Measurements from ENCODE around the gene DBN1.

DBN1 gene

DNA sequence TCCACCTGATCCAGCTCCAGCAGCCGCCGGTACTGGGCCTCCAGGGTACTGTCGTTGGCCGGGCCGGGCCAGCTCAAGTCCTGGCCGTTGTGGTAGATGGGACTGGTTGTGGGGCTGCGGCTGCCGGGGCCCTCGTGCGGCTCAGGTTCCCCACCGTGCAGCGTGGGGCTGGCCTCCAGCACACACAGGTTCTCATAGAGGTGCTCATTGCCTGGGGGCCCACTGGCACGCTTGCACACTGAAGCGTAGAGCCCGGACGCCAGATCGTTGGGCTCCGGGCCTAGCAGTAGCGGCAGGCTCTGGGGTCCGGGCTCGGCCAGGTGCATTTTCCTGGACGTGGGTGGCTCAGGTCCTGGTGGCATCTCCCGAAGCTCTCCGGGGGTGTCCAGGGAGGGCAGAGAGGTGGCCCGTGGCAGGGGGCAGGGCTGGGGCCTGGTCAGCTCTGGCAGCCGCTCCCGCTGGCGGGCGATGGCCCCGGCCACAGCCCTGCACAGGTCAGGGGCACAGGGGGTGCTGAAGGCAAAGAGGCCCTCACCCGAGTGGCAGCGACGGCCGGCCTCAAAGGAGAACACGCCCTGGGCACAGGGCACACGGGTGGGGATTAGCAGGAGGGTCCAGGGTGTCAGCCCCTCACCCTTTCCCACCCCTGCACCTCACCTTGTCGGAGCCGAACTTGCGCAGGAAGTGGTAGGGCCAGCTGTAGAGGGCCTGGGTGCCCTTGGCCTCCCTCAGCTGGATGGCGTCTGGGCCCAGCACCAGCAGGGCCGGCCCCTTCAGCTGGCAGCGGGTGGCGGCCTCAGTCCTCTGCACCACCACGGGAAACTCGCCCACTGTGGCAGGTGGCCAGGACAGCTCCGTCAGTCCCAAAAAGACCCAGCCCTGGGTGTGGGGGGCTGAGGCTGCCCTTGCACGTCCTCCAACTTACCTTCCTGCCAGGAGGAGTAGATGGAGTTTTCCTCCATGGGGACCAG, 30.9 kb upstream of the DBN1 start:
- DNase-seq (ENCODE audit: low spot score): no peak

DNA sequence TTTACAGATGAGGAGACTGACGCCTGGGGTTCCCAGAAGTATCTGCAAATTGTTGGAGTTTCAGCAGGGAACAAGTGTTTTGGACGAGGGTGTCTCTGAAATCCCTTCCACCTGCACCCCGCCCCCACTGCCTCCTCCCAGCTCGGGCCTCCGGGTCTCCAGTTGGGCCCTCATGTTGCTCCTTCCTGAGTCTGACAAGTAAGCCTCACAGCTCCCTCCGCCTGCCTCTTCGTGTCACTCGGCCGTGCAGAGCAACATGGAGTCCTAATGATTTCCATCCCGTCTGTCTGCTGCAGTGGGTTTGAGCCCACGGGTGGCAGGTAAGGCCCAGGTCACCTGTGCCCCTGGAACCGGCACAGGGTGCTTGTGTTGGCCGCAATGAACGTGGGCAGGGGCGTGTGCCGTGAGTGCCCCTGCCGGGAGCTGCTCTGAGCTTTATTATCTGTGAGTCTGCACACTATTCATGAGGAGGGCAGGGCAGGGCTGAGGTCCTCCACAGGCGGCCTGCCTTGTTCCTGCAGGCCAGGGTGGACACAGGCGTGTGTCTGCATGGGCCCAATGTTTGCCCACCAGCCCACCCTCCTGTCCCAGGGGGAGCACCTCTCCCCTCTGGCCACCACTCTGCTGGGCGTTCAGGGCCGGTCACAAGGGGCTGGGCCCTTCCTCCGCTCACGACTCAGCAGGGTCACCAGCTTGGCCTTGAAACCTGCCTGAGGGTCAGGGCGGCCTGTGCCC, 30.1 kb upstream of the DBN1 start:
- DNase-seq (ENCODE audit: low spot score): no peak

GRCh38 chr5:177502886-177503285, 29.5 kb upstream of the DBN1 start:
- no peak for DNase-seq (ENCODE audit: low spot score)

- DNase-seq (ENCODE audit: low spot score): no peak
Observed at GRCh38 chr5:177501874-177502678, 28.6 kb upstream of the DBN1 start.

DNA sequence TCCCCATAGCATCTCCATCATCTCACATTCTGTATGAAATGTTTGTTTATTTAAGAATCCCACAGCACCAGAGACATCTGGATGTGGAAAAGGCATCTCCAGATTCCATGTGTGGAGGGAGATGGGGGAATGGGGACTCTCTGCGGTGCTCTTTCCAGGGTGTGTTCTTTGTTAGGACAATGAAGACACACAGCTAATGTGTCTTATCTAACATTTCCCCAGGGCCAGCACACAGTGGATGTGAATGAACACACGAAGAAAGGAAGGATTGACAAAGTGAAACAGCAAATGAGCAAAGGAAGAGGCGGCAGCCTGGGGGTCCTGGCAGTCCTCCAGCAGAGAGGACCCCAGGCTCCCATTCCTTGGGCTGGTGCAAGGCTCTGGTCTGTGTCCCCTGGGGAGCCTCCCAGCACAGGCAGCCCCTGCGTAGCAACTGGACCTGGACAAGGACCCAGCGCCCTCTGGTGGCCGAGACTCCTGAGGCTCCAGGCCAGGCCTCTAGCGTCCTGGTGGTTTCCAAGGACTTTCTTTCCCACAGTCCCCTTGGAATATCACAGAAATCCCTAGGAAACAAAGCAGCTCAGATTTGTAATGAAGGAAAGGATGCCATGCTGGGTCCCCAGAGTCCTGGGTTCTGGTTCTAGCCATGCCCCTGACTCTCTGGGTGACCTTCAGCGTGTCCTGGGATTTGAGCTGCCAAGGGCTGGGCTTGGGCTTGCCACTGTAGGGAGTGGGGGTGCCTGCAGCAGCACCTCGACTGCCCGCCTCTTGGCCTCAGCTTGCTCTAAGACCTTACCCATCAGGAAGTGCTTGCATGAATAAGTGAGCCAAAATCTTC, 27.5 kb upstream of the DBN1 start:
- DNase-seq (ENCODE audit: low spot score): peak; percentile 79

- DNase-seq (ENCODE audit: low spot score): no peak
Observed at GRCh38 chr5:177499842-177500241, 26.4 kb upstream of the DBN1 start.

DNA sequence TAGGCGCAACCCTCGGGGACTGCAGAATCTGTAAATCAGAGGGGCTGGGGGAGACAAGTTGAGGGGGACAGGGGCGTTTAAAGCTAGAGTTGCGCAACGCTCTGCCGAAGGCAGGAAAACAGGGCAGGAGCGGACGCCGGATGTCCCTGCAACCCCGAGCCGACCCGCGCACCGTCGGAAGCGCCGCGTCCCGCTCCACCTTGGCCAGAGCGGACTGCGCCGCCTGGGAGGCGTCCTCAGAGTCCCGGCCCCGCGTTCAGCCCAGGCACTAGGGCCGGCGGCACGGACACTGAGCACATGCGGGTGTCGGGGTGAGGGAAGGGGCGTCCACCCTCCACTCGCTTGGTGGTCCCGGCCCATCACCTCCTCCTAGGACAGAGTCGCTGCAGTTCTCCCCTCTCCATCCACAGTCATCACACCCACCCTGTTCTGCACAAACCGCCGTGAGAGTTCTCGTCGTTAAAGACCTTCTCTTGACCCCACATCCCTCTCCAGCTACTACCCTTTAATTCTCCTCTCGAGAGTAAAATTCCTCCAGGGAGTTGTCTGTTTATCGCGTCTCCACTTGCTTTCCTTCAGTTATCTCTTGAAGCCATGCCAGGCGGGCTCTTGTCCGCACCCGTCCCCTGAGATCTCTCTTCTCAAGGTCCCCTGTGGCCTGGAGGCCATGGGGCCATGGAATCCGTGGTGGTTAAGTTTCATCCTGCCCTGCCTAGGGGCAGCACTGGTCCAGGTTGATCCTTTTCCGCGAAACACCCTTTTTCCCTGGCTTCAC, 24.8 kb upstream of the DBN1 start:
- no peak for DNase-seq (ENCODE audit: low spot score)

GRCh38 chr5:177497292-177498012, 24.0 kb upstream of the DBN1 start, which contains the start of gene PDLIM7:
Gene PDLIM7 (minus strand): TSS chr5:177497604. CDS start chr5:177496512, 1,092 bp downstream.
- DNase-seq (ENCODE audit: low spot score): peak; percentile 97

DNA sequence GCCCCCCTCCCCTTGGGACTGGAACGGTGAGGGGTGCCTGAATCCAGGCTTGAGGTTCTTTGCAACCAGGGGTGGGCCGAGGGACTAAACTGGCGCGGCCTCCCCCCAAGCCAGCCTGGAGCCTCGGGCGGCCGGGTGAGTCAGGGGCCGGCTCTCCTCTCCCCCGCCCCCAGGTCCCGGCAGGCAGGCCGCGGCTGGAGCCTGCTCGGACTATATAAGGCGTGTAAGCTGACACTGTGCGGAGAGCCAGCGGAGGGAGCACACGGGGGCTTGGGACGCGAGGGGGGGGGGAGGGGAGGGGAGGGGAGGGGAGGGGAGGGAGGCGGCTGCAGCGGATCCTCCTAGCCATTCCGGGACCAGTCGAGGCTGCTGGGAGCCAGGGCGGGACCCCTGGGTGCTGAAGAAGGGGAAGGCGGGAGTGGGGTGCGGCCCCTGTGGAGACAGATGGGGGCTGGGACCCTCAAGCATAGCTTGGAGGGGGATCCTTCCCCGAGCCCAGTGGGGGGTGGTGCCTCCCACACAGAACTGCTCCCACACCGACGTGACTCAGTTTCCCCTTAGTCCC, 23.4 kb upstream of the DBN1 start:
- peak; percentile 90 for DNase-seq (ENCODE audit: low spot score)

GRCh38 chr5:177496070-177496726, 22.8 kb upstream of the DBN1 start:
- peak; percentile 81 for DNase-seq (ENCODE audit: low spot score)

DNA sequence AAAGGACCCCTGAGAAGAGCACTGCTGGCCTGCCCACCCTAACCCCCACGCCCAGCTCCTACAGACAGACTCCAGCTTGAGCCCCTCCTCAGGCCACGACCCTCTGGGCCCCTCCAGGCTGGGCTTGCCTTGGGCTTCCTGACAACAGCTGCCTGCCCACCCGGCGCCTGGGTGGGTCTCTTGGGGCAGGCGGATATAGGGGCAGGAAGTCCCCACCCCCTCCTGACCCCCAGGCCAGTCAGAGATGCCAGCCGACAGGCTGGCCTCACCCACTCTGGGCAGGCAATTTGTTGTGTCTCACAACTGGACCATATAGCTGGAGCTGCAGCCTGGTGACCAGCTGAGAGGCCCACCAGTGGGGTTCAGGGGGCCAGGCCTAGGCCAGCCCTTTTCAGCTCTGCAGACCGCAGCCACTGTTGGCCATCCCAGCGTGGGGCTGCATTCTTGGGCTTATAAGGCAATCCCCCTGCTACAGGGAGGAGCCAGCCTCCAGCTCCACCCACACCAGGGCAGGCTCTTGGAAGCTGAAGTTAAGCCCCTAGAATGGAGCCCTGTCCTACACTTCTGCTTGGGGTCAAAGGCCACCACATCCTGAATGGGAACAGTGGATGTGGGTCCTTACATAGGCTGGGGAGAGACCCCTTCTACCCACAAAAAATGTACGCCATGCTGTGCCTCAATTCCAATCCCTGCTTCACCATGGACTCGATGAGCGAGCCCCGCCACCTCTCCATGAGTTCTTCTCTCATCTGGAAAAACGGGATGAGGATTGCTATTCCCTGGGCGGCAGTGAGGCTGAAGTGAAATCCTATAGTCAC, 22.0 kb upstream of the DBN1 start:
- DNase-seq (ENCODE audit: low spot score): no peak

DNA sequence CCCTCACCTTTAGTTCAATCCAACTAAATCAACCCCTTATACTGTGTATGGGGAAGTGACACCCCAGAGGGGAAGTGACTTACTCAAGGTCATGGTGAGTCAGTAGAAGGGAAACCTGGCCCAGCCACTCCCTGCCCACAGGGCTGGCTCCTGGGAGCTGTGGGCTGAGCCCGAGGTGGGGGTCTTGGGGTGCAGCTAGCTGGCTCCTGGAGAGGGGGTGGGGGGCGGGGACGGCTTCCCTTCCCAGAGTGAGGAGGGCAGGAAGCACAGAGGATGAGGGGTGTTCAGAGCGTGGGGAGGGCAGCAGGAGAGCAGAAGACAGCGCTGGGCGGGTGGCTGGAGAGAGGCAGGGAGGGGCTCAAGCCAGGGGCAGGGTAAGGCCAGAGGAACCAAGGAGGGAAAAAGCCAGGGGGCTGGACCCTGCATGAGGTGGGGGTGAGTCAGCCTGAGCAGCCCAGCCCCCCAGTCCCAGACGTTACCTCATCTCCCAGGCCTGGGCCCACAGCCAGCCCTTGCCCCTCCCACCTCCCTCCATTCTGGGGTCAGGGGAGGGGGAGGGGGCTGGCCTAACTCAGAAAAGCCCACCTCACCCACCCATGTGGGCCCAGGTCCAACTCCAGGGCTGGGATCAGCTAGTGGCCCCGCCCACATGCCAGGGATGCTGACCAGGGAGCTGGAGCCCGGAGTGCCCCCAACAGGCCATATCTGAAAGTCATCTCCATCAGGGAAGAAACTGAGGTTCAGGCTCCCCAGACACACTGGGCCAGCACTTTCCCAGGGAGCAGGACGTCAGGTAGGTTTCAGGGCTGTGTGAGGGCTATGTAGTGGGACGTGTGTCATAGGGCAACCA, 21.1 kb upstream of the DBN1 start:
- DNase-seq (ENCODE audit: low spot score): no peak

DNA sequence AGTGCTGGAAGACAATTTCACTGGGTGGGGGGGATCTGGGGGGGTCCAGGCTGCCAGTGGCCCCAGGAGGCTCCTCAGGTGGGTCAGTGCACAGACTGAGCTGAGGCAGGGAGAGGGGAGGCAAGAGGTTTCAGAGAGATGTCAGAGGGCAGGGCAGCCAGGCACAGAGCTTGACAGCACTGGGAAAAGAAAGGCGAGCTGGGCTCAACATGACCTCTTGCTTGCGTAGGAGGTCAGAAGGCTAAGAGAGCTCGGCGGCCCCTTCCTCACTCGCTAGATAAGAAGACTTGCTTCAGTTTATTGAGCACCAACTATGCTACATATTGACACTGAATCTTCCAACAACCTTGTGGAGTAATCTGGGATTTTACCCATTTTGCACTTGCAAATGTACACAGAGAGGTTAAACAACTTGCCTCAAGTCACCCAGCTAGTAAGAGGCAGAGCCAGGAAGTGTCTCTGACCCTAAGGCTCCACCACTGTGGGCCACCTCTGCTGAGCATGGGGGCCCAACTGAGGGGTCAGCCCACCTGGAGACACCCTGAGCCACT, 20.4 kb upstream of the DBN1 start:
- no peak for DNase-seq (ENCODE audit: low spot score)

DNA sequence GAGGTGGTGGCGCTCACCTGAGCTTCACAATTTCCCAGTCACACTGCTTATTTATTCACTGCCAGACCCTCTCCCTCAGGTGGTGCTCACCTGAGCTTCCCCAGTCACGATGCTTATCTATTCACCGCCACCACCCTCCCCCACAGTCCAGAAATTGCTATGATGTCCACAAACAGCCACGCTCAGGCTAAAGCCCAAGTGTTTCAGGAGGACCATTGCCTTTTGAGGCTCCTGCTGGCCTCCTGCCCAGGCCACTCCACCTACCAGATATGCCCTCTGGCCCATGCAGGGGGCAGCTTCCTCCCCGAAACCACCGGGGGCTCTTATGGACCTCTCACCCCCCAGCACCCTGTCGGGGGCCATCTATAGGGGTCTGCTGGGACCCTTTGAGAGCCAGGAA, 19.4 kb upstream of the DBN1 start:
- no peak for DNase-seq (ENCODE audit: low spot score)

GRCh38 chr5:177491983-177492746, 18.7 kb upstream of the DBN1 start:
- DNase-seq (ENCODE audit: low spot score): no peak

GRCh38 chr5:177491429-177491945, 18.1 kb upstream of the DBN1 start:
- DNase-seq (ENCODE audit: low spot score): no peak

Measured in SW480 (cell line).